Measurements from ENCODE around the gene TRAF1.

- TF ChIP-seq CTCF (conservative IDR thresholded peaks at IDR 0.05 in 1 of 2, IDR thresholded peaks at IDR 0.05 in 1 of 2; ENCODE audit: low read depth in 1 of 2, low read length in 2 of 2) (no peak), EZH2 (IDR thresholded peaks at IDR 0.05; ENCODE audit: low read length, missing control alignments) (no peak)
Observed at GRCh38 chr9:120886490-120886967, 40.1 kb downstream of the TRAF1 start.
